ENCODE measurements around the gene SLFN5.
A peak's percentile ranks its signal among the peaks of the same experiment; 100 is the strongest.
"Not testable (repeated sequence)": the region's sequence is repeated elsewhere in the genome, so short reads cannot be mapped to it uniquely, and the experiment has no call there.

Gene SLFN5

GRCh38 chr17:35242805-35243560, at the start of gene SLFN5:
SLFN5 (plus strand) TSS chr17:35243072; CDS start chr17:35258691, 15,619 bp downstream.
- peak; percentile 87 to 91 for DNase-seq (ENCODE audit: low read depth in 1 of 2, low spot score in 1 of 2)

- DNase-seq (ENCODE audit: low read depth in 1 of 2, low spot score in 1 of 2), result not testable (repeated sequence)
These were observed 48.9 kb upstream of the SLFN5 start, which contains the start of gene SLC35G3 for GRCh38 chr17:35194001-35194400. SLC35G3 (minus strand) TSS chr17:35194393; CDS start chr17:35194307, 86 bp downstream.

GRCh38 chr17:35195062-35195461, 47.8 kb upstream of the SLFN5 start:
- DNase-seq (ENCODE audit: low read depth in 1 of 2, low spot score in 1 of 2), result not testable (repeated sequence)

GRCh38 chr17:35202582-35202981, 40.3 kb upstream of the SLFN5 start:
- not testable (repeated sequence) for DNase-seq (ENCODE audit: low read depth in 1 of 2, low spot score in 1 of 2)

- no peak for DNase-seq (ENCODE audit: low read depth in 1 of 2, low spot score in 1 of 2)
These were observed 32.1 kb upstream of the SLFN5 start for GRCh38 chr17:35210741-35211140.

- DNase-seq (ENCODE audit: low read depth in 1 of 2, low spot score in 1 of 2), result no peak
These were observed 30.2 kb upstream of the SLFN5 start for GRCh38 chr17:35212668-35213067.

GRCh38 chr17:35213412-35213940, 29.4 kb upstream of the SLFN5 start:
- DNase-seq (ENCODE audit: low read depth in 1 of 2, low spot score in 1 of 2), result no peak

GRCh38 chr17:35214192-35214591, 28.7 kb upstream of the SLFN5 start:
- DNase-seq (ENCODE audit: low read depth in 1 of 2, low spot score in 1 of 2), result no peak

- no peak for DNase-seq (ENCODE audit: low read depth in 1 of 2, low spot score in 1 of 2)
These were observed 28.1 kb upstream of the SLFN5 start for GRCh38 chr17:35214631-35215273.

GRCh38 chr17:35217107-35217506, 25.8 kb upstream of the SLFN5 start:
- no peak for DNase-seq (ENCODE audit: low read depth in 1 of 2, low spot score in 1 of 2)

- no peak for DNase-seq (ENCODE audit: low read depth in 1 of 2, low spot score in 1 of 2)
These were observed 24.0 kb upstream of the SLFN5 start for GRCh38 chr17:35218915-35219314.

GRCh38 chr17:35222452-35222851, 20.4 kb upstream of the SLFN5 start:
- no peak for DNase-seq (ENCODE audit: low read depth in 1 of 2, low spot score in 1 of 2)

- DNase-seq (ENCODE audit: low read depth in 1 of 2, low spot score in 1 of 2), result no peak
These were observed 18.4 kb upstream of the SLFN5 start for GRCh38 chr17:35224436-35224835.

- DNase-seq (ENCODE audit: low read depth in 1 of 2, low spot score in 1 of 2), result no peak
These were observed 15.3 kb upstream of the SLFN5 start for GRCh38 chr17:35227546-35227945.

- no peak for DNase-seq (ENCODE audit: low read depth in 1 of 2, low spot score in 1 of 2)
These were observed 13.2 kb upstream of the SLFN5 start for GRCh38 chr17:35229638-35230037.

- not testable (repeated sequence) for DNase-seq (ENCODE audit: low read depth in 1 of 2, low spot score in 1 of 2)
These were observed 8.6 kb upstream of the SLFN5 start for GRCh38 chr17:35234315-35234714.

- no peak for DNase-seq (ENCODE audit: low read depth in 1 of 2, low spot score in 1 of 2)
These were observed 7.6 kb upstream of the SLFN5 start for GRCh38 chr17:35235289-35235688.

GRCh38 chr17:35235917-35236316, 7.0 kb upstream of the SLFN5 start:
- no peak for DNase-seq (ENCODE audit: low read depth in 1 of 2, low spot score in 1 of 2)

GRCh38 chr17:35236821-35237220, 6.1 kb upstream of the SLFN5 start:
- DNase-seq (ENCODE audit: low read depth in 1 of 2, low spot score in 1 of 2), result no peak

- DNase-seq (ENCODE audit: low read depth in 1 of 2, low spot score in 1 of 2), result no peak
These were observed 4.1 kb upstream of the SLFN5 start for GRCh38 chr17:35238821-35239220.

- DNase-seq (ENCODE audit: low read depth in 1 of 2, low spot score in 1 of 2), result no peak
These were observed 3.0 kb upstream of the SLFN5 start for GRCh38 chr17:35239823-35240222.

GRCh38 chr17:35240861-35241260, 2.0 kb upstream of the SLFN5 start:
- DNase-seq (ENCODE audit: low read depth in 1 of 2, low spot score in 1 of 2), result no peak
